ENCODE measurements around the gene C1QTNF4.

Gene C1QTNF4

DNA sequence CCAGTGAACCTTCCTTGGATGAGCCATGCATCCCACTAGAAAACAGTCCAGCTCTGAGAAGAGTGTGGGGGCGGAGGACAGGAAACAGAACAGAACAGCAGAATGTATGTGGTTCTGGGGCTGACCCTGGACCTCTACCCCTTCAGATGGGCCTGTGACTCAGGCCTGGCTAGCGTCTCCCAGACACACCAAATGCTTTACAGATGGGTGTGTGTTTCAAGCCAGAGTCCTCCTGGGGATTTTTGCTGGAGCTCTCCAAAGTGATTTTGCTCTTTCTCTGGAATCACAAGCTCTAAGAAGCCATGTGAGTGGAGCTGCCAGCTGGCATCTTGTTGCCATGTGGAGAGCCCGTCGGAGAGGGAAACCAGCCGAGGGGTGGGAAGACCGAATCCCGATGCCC, 13.2 kb upstream of the C1QTNF4 start:
- peak overlapping the region; percentile 26 for H3K4me3 ChIP-seq (ENCODE audit: low read length)
- DNase-seq (ENCODE audit: low read depth) = peak; percentile 91
- TF ChIP-seq CTCF (conservative IDR thresholded peaks at IDR 0.05; ENCODE audit: low read length) = no peak

DNA sequence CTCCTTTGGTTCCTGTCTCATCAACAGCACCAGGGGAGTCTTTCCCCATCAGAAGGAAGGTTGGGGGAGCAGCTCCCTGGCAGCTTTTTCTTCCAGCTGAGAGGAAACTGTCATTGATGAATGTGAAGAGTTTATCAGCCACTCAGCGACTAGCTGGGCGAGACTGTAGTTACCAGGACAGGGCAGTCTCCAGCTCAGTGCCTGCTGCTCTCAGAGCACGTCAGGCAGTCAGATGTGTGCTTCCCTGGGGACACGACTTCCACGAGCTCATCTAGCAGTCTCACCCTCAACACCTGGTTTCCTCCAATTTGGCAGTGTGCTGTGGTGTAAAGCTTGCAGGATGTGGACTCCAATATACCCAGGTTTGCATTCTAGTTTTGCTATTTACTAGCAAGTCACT, 12.5 kb upstream of the C1QTNF4 start:
- no peak for TF ChIP-seq CTCF (conservative IDR thresholded peaks at IDR 0.05; ENCODE audit: low read length)
- DNase-seq (ENCODE audit: low read depth) = peak; percentile 42
- H3K4me3 ChIP-seq (ENCODE audit: low read length) = no peak overlapping the region

- no peak for TF ChIP-seq CTCF (conservative IDR thresholded peaks at IDR 0.05; ENCODE audit: low read length)
These were observed 11.7 kb upstream of the C1QTNF4 start for GRCh38 chr11:47605921-47606320.

DNA sequence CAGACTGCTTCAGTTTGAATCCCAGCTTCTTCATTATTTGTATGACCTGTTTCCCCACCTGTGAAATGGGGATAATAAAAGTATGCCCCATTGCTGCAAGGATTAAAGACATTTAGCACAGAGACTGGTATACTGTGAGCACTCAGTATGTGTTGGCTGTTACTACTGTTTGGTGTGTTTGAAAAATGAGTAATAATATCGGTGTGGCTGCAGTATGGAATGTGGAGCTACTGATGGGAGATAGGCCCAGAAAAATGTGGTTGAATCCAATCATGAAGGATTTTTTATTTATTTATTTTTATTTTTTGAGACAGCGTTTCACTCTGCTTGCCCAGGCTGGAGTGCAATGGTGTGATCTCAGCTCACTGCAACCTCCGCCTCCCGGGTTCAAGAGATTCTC, 9.1 kb upstream of the C1QTNF4 start:
- DNase-seq (ENCODE audit: low read depth) = peak; percentile 42
- no peak overlapping the region for H3K4me3 ChIP-seq (ENCODE audit: low read length)
- no peak for TF ChIP-seq CTCF (conservative IDR thresholded peaks at IDR 0.05; ENCODE audit: low read length)

More at GRCh38 chr11:47605921-47606320, 11.7 kb upstream of the C1QTNF4 start:
- H3K4me3 ChIP-seq (ENCODE audit: low read length) = no peak overlapping the region
- DNase-seq (ENCODE audit: low read depth) = no peak

- no peak for DNase-seq (ENCODE audit: low read depth)
- no peak for TF ChIP-seq CTCF (conservative IDR thresholded peaks at IDR 0.05; ENCODE audit: low read length)
- H3K4me3 ChIP-seq (ENCODE audit: low read length) = no peak overlapping the region
These were observed 5.7 kb upstream of the C1QTNF4 start for GRCh38 chr11:47599902-47600301.

GRCh38 chr11:47595967-47596366, 1.8 kb upstream of the C1QTNF4 start:
- no peak overlapping the region for H3K4me3 ChIP-seq (ENCODE audit: low read length)
- no peak for DNase-seq (ENCODE audit: low read depth)
- TF ChIP-seq CTCF (conservative IDR thresholded peaks at IDR 0.05; ENCODE audit: low read length) = no peak

DNA sequence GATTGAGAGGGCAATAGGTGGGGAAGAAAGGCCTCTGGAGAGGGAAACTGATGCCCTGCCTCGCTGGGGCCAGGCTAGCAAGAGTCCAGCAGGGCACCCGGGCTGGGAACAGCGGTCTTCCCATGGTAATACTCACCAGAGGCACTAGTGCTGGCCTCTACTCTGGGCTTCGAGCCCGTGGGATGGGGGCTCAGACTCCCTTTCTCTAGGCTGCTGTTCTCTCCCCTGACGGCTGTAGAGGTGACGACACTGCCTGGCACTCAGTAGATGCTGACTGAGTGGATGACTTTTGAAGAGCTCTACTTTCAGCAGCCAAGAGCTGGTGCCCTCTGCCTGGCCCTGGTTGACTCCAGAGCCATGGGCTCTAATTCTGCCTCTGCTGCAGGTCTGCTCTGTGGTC, 818 bp upstream of the C1QTNF4 start:
- no peak for DNase-seq (ENCODE audit: low read depth)
- no peak overlapping the region for H3K4me3 ChIP-seq (ENCODE audit: low read length)
- TF ChIP-seq CTCF (conservative IDR thresholded peaks at IDR 0.05; ENCODE audit: low read length) = no peak

Data from AG10803 (cell line).